Stimulated activated CD8-positive, alpha-beta memory T cell treated with anti-CD3 and anti-CD28 coated beads, Interleukin-12 subunit alpha, Interleukin-12 subunit beta, amount 100 ng/mL, for 24 hours (primary cell): ENCODE data around the gene PALMD.

Experiments
- DNase-seq: peaks from one replicate; pipeline ENCODE4 v3.0.0-alpha.2; 2020; ENCODE audit errors: extremely low read depth

Gene PALMD

GRCh38 chr1:99697580-99697979, 51.7 kb downstream of the PALMD start:
- no peak for DNase-seq

GRCh38 chr1:99700020-99700419, 54.1 kb downstream of the PALMD start:
- no peak for DNase-seq

DNA sequence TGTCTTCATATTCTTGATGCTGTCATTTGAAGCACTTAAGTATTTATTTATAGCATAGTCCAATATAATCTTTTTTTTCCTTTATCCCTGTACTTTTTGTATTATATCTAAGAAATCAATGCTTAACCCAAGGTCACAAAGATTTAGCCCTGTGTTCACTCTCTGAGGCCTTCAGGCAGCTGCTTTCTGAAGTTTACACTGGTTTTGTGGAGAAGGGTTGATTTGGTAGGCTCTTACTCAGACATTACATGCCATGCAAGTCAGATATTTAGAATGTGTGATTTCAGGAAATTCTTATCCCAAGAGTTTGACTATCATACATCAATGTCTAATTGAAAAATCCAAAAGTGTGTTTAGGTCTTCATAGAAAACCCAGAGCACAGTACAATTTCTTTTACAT, 56.3 kb downstream of the PALMD start:
- DNase-seq, result no peak

DNA sequence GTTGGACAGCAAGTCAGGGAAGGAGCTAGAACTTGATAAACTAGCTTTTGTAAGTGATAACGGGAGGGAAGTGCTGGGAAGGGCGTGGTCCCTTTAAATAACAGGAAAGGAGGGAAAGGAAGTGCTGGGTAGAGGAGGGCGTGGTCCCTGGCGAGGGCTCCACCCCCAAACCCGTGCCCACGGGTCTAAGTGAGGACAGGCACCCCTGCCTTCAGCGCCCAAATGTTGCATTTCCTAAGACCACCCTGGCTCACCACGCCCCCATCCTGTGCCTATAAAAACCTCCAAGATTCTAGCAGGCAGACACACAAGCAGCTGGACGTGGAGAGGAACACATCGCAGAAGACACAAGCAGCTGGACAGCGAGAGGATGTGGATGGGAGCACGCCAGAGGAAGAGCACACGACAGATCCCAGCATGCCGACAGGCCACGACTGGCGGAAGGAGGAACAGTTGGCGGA, 58.5 kb downstream of the PALMD start:
- DNase-seq, result no peak

DNA sequence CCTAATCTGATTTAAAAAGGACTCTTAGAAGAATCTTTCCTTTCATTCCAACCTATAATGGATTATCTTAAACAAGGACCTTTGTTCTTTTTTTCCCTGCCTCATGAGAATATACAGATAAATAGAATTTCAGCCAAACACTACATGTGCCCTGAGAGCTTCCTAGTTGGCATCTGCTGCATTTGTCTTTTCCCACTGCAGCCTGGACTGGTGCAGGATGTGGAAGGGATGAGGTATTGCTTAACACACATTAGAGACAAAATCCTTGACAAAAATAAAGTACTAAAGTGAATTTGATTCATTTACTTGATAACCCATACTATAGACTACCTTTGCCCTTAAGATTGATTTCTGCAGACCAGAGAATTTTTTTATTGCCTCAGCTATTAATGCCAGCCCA, 59.5 kb downstream of the PALMD start:
- no peak for DNase-seq

DNA sequence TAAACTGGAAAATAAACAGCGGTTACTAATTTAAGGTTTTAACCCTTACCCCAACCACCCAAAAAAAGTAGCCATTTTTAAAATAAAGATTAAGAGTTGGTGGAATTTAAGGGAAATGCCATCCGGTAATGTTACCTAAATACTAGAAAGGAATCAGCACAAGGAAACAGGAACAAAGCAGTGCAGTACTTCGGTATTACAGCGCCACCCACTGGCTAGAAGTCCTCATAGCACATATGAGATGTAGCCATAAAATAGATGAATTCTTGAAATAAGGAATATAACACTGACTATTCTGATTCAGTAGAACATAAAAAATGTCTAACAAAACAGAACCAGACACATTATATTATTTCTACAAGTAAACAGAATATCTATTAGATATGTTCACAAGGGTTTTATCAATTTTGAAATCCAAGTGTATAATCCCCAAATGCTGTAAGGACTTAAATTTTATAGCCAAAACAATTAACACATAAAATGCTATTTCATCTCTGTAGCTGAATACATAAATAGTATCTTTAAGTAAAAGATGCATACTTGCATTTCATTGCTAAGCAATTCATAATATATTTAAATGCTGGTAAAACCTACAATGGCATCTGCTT, 61.7 kb downstream of the PALMD start:
- DNase-seq, result no peak

DNA sequence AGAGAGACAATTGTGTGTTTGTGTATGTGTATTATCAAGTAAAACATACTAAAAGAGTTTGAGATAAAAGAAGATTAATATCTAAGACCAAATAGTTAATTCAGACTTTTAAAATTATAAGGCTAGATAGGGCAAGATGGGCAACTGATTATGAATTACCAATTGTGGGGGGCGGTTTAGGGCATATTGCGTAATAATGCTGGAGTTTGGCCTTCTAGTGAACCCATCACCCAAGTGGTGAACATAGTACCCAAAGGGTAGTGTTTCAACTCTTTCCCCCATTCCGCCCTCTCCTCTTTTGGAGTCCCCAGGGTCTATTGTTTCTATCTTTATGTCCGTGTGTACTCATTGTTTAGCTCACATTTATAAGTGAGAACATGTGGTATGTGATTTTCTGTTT, 65.1 kb downstream of the PALMD start:
- DNase-seq, result no peak

DNA sequence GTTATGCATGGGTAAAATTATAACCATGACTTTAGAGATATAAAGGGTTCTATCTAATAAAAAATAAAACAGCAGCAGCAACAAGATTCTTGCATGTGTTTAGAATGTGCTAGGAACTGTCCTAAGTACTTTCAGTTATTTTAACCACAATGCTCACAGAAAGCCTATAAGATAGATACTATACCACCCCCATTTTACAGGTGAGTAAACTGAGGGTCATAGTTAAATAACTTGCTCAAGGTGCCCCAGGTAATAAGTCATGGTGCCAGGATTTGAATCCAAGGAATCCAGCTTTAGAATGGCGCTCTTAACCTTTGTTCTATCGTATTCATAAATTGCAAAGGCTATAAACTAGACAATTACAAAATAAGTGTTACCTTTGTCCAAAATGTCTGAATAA, 67.1 kb downstream of the PALMD start:
- no peak for DNase-seq

GRCh38 chr1:99717005-99717404, 71.1 kb downstream of the PALMD start:
- no peak for DNase-seq

DNA sequence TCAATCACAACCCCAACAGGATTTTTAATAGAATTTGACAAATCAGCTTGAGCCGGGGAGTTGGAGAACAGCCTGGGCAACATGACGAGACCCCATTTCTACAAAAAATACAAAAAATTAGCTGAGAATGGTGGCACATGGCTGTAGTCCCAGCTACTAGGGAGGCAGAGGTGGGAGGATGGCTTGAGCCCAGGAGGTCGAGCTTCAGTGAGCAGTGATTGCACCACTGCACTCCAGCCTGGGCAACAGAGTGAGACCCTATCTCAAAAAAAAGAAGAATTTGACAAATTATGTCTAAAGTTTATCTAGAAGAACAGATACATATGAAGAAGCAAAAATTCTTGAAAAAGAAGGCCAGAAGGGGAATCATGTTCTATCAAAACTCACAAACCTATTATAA, 77.3 kb downstream of the PALMD start:
- no peak for DNase-seq

DNA sequence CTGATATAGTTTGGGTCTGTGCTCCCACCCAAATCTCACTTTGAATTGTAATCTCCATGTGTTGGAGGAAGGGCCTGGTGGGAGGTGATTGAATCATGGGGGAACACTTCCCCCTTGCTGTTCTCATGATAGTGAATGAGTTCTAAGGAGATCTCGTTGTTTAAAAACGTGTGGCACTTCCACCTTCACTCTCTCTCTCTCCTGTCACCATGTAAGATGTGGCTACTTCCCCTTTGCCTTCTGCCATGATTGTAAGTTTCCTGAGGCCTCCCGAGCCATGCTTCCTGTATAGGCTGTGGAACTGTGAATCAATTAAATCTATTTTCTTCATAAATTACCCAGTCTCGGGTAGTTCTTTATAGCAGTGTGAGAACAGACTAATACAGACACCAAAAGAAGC, 80.1 kb downstream of the PALMD start:
- DNase-seq, result no peak

GRCh38 chr1:99726407-99726806, 80.5 kb downstream of the PALMD start:
- no peak for DNase-seq

DNA sequence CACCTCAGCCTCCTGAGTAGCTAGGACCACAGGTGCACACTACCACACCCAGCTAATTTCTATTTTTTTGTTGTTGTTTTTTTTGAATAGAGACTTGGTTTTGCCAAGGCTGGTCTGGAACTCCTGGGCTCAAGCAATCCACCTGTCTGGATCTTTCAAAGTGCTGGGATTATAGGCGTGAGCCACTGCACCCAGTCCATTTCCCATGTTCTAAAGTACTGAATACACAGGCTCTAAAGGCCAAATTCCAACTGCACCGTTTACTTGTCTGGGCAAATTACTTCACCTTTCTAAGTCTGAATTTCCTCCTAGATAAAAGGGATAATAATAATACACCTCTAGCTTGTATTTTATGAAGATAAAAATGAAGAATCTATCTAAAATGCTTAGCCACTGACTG, 80.9 kb downstream of the PALMD start:
- no peak for DNase-seq

GRCh38 chr1:99727575-99728185, 81.8 kb downstream of the PALMD start:
- DNase-seq, result no peak

GRCh38 chr1:99728494-99729235, 82.8 kb downstream of the PALMD start:
- DNase-seq, result no peak

DNA sequence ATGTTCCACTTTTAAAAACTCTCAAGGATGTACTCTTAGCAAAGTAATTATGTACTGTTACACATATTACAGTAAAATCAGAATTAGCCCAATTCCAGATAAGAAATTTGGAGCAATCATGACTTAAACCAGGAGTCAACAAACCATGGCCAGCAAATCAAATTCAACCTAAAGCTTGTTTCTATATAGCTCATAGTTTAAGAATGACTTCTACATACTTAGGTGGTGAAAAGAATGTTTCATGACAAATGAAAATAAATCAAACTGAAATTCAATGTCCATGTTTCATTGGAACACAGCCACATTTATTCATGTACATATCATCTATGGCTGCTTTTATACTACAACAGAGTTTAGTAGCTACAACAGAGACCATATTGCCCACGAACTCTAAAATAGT, 85.5 kb downstream of the PALMD start:
- DNase-seq, result no peak

DNA sequence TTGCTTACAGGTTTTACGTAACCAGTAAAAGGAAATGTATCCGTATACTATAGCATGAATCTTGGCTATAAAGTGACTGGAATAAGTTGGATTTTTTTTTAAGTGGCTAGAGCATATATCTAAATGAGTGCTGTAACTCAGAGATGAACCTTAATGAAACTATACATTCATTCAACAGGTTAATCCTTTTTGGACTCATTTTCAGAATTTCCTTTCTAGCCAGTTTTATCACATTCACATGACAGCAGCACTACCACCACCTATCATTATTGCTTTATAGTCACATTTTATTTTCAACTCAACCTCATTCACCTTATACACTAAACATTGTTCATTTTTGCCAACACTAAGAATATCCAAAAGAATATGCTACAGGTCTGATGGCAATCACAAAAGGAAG, 89.9 kb downstream of the PALMD start:
- DNase-seq, result no peak

DNA sequence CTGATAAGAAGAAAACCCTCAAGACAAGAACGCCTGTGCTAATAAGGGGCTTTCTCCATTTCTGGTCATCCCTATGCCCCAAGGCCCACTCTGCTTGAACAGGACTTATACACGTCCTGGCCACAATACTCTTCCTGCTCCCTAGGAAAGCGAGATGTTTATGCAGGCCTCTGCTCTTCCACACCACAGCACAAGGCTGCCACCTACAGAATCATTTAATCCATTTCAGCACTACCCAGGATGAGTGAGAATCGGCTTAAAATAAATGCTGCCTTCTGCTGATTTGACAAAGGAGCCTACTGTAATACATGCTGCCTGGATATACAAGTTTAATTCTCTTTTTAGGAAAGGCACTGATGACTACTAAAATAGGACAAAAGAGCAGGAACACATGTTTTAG, 91.1 kb downstream of the PALMD start:
- DNase-seq, result no peak

- DNase-seq, result no peak
Observed at GRCh38 chr1:99738858-99739465, 93.0 kb downstream of the PALMD start.

DNA sequence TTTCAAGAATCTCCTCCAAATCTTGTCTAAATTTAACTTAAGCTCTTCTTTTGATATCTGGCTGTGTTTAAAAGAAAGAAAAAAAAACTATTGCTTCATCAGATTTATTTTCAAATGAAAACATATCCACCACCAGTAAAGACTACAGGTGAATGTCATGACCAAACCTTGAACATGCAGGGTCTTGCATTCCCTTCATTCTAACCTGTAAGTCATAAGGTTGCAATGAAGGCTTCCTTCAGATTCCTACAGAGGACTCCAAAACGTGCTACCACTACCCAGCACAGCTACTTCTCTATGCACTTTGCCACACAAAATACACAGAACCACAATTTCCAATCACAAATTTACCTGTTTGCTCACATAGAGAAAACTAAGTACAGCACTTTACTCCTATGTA, 94.2 kb downstream of the PALMD start:
- DNase-seq, result no peak
